Measurements from ENCODE around the gene SUFU. TPM values are rescaled to one million over a fixed set of nuclear protein-coding genes. Genes with fewer than 3 reads are reported as not detected.

SUFU gene
- total RNA-seq, 1 experiment from 2014 or later: 6.3 TPM

DNA sequence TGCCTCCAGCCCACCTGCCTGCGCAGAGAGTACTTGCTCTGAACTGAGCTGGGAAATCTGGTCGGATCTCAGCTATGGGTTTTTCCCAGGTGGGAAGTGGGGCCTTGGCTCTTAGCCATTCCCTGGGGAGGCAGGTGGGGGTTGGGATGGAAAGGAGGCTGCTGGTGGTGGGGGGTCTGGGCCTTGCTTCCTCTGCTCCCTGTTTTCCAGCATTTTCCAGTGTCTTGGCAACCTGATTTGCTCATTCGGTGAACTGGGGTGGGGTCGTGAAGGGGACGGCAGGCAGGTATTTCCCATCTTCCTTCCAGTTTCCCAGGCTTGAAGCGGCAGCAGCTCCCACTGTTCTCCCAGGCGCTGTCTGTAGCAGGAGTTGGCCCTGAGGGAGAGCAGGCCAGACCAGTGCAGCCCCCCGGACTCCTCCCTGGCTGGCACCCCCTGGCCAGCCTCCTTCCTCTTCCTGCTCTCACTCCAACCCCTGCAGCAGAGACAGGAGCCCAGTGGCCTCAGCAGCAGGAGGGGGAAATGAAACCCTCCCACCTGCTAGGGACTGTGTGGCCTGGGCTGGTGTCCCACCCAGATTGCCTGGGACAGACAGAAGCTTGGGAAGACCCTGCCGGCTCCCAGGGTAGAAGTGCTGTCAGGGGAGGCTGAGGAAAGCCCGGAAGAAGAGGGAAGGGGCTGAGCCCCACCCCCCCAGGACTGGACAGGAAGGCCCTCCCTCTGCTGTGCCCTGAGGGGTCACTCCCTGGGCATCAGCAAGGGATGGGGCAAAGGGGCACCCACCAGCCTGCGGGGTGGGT is 147.1 kb downstream of the SUFU start:
- H3K4me3 Mint-ChIP-seq (ENCODE audit: unreplicated experiment): no peak overlapping the region
- DNase-seq (ENCODE audit: unreplicated experiment): no peak
- no peaks in the 10 kb centered on the region for H3K27me3 Mint-ChIP-seq (ENCODE audit: insufficient read depth, unreplicated experiment)
- H3K4me1 Mint-ChIP-seq (ENCODE audit: insufficient read depth, unreplicated experiment): peaks cover 29% of the 10 kb centered on the region
- ChIA-PET CTCF (interaction anchor here (0.6 to 0.9 kb wide), 2 partner anchors 14 to 102 kb away, joined by 3 to 6 read pairs; no protein-coding TSS in a partner anchor), POLR2A (interaction anchor here (0.6 to 1.1 kb wide), 2 partner anchors 22 to 474 kb away, joined by 3 read pairs; no protein-coding TSS in a partner anchor)
- intact Hi-C loops (cut with micrococcal nuclease): no loop called here
- BruUV-seq (replicated peaks): no TSS peak
- H3K9me3 Mint-ChIP-seq (ENCODE audit: unreplicated experiment): no peaks in the 10 kb centered on the region
- peaks cover 42% of the 10 kb centered on the region for H3K36me3 Mint-ChIP-seq (ENCODE audit: insufficient read depth, unreplicated experiment)
- TF ChIP-seq, protein P1, sequence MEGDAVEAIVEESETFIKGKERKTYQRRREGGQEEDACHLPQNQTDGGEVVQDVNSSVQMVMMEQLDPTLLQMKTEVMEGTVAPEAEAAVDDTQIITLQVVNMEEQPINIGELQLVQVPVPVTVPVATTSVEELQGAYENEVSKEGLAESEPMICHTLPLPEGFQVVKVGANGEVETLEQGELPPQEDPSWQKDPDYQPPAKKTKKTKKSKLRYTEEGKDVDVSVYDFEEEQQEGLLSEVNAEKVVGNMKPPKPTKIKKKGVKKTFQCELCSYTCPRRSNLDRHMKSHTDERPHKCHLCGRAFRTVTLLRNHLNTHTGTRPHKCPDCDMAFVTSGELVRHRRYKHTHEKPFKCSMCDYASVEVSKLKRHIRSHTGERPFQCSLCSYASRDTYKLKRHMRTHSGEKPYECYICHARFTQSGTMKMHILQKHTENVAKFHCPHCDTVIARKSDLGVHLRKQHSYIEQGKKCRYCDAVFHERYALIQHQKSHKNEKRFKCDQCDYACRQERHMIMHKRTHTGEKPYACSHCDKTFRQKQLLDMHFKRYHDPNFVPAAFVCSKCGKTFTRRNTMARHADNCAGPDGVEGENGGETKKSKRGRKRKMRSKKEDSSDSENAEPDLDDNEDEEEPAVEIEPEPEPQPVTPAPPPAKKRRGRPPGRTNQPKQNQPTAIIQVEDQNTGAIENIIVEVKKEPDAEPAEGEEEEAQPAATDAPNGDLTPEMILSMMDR (IDR thresholded peaks at IDR 0.05; ENCODE audit: unreplicated experiment): no peak
- H3K27ac Mint-ChIP-seq (ENCODE audit: low read depth, unreplicated experiment): no peak overlapping the region

DNA sequence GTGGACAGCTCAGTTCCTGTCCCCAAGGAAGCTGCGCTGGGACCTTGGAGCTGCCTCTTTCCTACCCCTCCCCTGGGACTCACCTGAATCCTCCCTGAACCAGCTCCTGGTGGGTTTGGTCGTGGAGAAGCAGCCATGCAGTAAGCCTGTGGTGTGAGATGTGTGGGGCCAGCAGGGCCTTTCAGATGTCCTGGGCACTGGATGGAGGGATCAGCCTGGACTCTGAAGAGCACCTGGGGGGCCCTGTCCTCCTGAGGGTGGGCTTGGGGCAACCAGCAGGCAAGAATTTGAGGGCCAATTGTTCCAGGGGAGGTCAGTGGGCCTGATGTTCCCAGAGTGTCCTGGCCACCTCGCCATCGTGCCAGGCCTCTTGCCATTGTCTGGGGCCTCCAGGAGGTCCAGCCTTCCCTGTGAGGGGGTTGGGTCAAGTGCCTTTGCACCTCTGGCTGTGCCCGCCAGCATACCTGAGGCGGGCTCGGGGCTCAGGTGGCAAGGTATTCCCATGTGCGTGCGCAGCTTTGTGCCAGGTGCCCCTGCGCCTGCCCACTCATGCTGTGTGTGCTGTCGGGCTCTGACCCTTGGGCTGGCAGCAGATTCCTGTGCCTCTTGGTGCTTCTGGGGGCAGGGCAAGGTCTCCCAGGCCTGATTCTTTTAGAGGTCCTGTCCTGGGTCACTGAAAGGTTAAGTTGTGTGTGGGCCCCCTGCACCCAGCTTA is 147.8 kb downstream of the SUFU start:
- Mint-ChIP-seq H3K27ac (ENCODE audit: low read depth, unreplicated experiment) (no peak overlapping the region), H3K27me3 (ENCODE audit: insufficient read depth, unreplicated experiment) (no peaks in the 10 kb centered on the region), H3K36me3 (ENCODE audit: insufficient read depth, unreplicated experiment) (peaks cover 43% of the 10 kb centered on the region), H3K9me3 (ENCODE audit: unreplicated experiment) (no peaks in the 10 kb centered on the region), H3K4me3 (ENCODE audit: unreplicated experiment) (no peak overlapping the region), H3K4me1 (ENCODE audit: insufficient read depth, unreplicated experiment) (peaks cover 21% of the 10 kb centered on the region)
- TF ChIP-seq, protein P1 (IDR thresholded peaks at IDR 0.05; ENCODE audit: unreplicated experiment): no peak
- CTCF ChIA-PET: no interaction called here
- intact Hi-C loops (cut with micrococcal nuclease): no loop called here
- no peak for DNase-seq (ENCODE audit: unreplicated experiment)
- POLR2A ChIA-PET: interaction anchor here (0.6 to 1.1 kb wide), 3 partner anchors 22 to 1018 kb away, joined by 3 read pairs; no protein-coding TSS in a partner anchor
- no TSS peak for BruUV-seq (replicated peaks)

DNA sequence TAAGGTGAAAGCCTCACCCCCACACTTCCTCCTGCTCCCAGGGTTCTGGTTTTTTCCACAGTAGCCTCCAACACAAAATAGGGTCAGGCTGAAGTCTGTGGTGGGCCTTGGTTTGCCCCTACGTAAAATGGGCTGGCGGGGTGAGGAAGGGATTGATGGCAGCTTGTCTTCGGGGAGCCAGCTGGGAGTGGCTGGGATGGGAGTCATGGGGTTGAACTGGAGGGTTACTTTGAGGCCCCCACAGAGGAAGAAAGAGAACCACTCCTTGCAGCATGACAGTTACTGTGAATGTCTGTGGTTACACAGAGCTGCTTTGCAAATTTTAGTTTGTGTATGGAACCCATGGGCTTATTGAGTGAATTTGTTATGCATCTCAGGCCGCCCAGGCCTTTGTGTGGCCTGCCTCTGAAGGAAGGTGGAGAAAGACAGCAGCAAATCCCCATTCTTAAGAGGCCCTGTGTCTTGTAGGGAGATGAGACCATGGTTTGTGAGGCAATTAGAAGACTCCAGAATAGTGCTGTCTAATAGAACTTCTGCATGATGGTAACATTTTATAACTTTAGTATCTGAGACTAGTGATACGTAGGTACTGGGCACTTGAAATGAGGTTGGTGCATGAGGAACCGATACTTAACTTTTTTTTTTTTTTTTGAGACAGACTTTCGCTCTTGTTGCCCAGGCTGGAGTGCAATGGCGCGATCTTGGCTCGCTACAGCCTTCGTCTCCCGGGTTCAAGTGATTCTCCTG is 148.6 kb downstream of the SUFU start:
- no peak overlapping the region for H3K27ac Mint-ChIP-seq (ENCODE audit: low read depth, unreplicated experiment)
- no TSS peak for BruUV-seq (replicated peaks)
- POLR2A ChIA-PET: interaction anchor here (0.7 kb wide), 1 partner anchor 1019 kb away, joined by 3 read pairs; no protein-coding TSS in a partner anchor

More for the DNA sequence above, 148.6 kb downstream of the SUFU start:
- intact Hi-C loops (cut with micrococcal nuclease): no loop called here
- H3K4me1 Mint-ChIP-seq (ENCODE audit: insufficient read depth, unreplicated experiment): peaks cover 17% of the 10 kb centered on the region
- no peak for DNase-seq (ENCODE audit: unreplicated experiment)
- no peaks in the 10 kb centered on the region for H3K27me3 Mint-ChIP-seq (ENCODE audit: insufficient read depth, unreplicated experiment)
- no peaks in the 10 kb centered on the region for H3K9me3 Mint-ChIP-seq (ENCODE audit: unreplicated experiment)
- H3K36me3 Mint-ChIP-seq (ENCODE audit: insufficient read depth, unreplicated experiment): peaks cover 44% of the 10 kb centered on the region
- CTCF ChIA-PET: no interaction called here
- TF ChIP-seq, protein P1 (IDR thresholded peaks at IDR 0.05; ENCODE audit: unreplicated experiment): no peak
- no peak overlapping the region for H3K4me3 Mint-ChIP-seq (ENCODE audit: unreplicated experiment)
